Activated T-cell treated with anti-CD3 and anti-CD28 coated beads for 1 hour (primary cell): ENCODE results near the gene CHMP4A.

ENCODE experiments used
- DNase-seq: peaks from one replicate; pipeline ENCODE4 v3.0.0-alpha.2; 2020; ENCODE audit warnings: low read depth

CHMP4A gene

GRCh38 chr14:24212924-24213865, at the start of gene CHMP4A:
TSS of gene CHMP4A (minus strand) at chr14:24213488. CDS start at chr14:24213439, 49 bp downstream.
- DNase-seq: peak; percentile 92

GRCh38 chr14:24261969-24262327, 48.7 kb upstream of the CHMP4A start:
- no peak for DNase-seq

GRCh38 chr14:24261256-24261968, 48.1 kb upstream of the CHMP4A start:
- no peak for DNase-seq

- DNase-seq: no peak
These were observed 47.5 kb upstream of the CHMP4A start for GRCh38 chr14:24260780-24261157.

GRCh38 chr14:24260026-24260779, 46.9 kb upstream of the CHMP4A start:
- no peak for DNase-seq

- DNase-seq: no peak
These were observed 46.2 kb upstream of the CHMP4A start for GRCh38 chr14:24259282-24260025.

- DNase-seq: no peak
These were observed 45.4 kb upstream of the CHMP4A start for GRCh38 chr14:24258548-24259265.

- DNase-seq: no peak
These were observed 44.8 kb upstream of the CHMP4A start for GRCh38 chr14:24258119-24258518.

- no peak for DNase-seq
These were observed 43.7 kb upstream of the CHMP4A start for GRCh38 chr14:24256960-24257359.

GRCh38 chr14:24255931-24256711, 42.8 kb upstream of the CHMP4A start:
- DNase-seq: no peak

- DNase-seq: no peak
These were observed 42.1 kb upstream of the CHMP4A start for GRCh38 chr14:24255438-24255837.

GRCh38 chr14:24254630-24255392, 41.5 kb upstream of the CHMP4A start:
- DNase-seq: no peak

GRCh38 chr14:24253936-24254335, 40.6 kb upstream of the CHMP4A start:
- no peak for DNase-seq

GRCh38 chr14:24252289-24253124, 39.2 kb upstream of the CHMP4A start:
- no peak for DNase-seq

- no peak for DNase-seq
These were observed 38.6 kb upstream of the CHMP4A start for GRCh38 chr14:24251880-24252288.

GRCh38 chr14:24250354-24250753, 37.1 kb upstream of the CHMP4A start:
- no peak for DNase-seq

GRCh38 chr14:24249230-24250021, 36.1 kb upstream of the CHMP4A start:
- DNase-seq: no peak

- DNase-seq: no peak
These were observed 34.1 kb upstream of the CHMP4A start for GRCh38 chr14:24247422-24247821.
